ENCODE data around the gene PROKR2. TPM values are rescaled to one million over a fixed set of nuclear protein-coding genes. Genes with fewer than 3 reads are reported as not detected.

PROKR2 gene
- total RNA-seq, 1 donor from 2014 or later = not detected

DNA sequence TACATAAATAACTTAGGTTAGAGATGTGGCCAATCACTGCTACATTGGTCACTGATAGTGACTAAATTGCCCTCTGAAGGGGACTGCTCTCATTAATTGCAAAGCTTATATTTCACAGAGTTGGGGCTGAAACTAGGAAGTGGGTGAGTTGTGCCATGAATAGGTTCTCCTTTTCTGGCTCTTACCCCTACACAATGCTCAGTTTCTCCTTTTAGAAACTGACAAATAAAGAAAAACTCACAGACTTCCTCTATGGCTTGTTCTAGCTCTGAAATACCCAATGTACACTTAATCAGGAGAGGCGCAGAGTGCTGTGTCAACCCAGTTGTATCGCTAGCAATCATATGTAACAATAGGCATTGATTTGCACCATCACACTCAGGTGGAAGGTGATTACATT is 41.2 kb upstream of the PROKR2 start:
- no peak for DNase-seq (ENCODE audit: low spot score in 2 of 2)
- intact Hi-C loops (cut with DNase I) = no loop called here
- Histone ChIP-seq H3K9me3 (no peaks in the 10 kb centered on the region), H3K27ac (no peak overlapping the region), H3K4me3 (no peak overlapping the region), H3K27me3 (no peaks in the 10 kb centered on the region), H3K36me3 (no peaks in the 10 kb centered on the region), H3K4me1 (no peaks in the 10 kb centered on the region)
- no peak for TF ChIP-seq CTCF (IDR thresholded peaks at IDR 0.05)

GRCh38 chr20:5356941-5357340 is 40.2 kb upstream of the PROKR2 start:
- Histone ChIP-seq H3K9me3 (no peaks in the 10 kb centered on the region), H3K4me3 (no peak overlapping the region), H3K4me1 (no peaks in the 10 kb centered on the region), H3K27me3 (no peaks in the 10 kb centered on the region), H3K27ac (no peak overlapping the region), H3K36me3 (no peaks in the 10 kb centered on the region)
- TF ChIP-seq CTCF (IDR thresholded peaks at IDR 0.05) = no peak
- DNase-seq (ENCODE audit: low spot score in 2 of 2) = no peak
- intact Hi-C loops (cut with DNase I) = no loop called here

- no peaks in the 10 kb centered on the region for H3K36me3 ChIP-seq
- no peaks in the 10 kb centered on the region for H3K27me3 ChIP-seq
- no peak overlapping the region for H3K27ac ChIP-seq
- no peaks in the 10 kb centered on the region for H3K9me3 ChIP-seq
- H3K4me1 ChIP-seq = no peaks in the 10 kb centered on the region
- DNase-seq (ENCODE audit: low spot score in 2 of 2) = no peak
- intact Hi-C loops (cut with DNase I) = no loop called here
- TF ChIP-seq CTCF (IDR thresholded peaks at IDR 0.05) = no peak
- H3K4me3 ChIP-seq = no peak overlapping the region
These were observed 38.1 kb upstream of the PROKR2 start for GRCh38 chr20:5354901-5355300.

- H3K4me1 ChIP-seq = no peaks in the 10 kb centered on the region
- no peaks in the 10 kb centered on the region for H3K27me3 ChIP-seq
- TF ChIP-seq CTCF (IDR thresholded peaks at IDR 0.05) = no peak
- intact Hi-C loops (cut with DNase I) = no loop called here
- no peaks in the 10 kb centered on the region for H3K9me3 ChIP-seq
- no peak overlapping the region for H3K27ac ChIP-seq
- no peak for DNase-seq (ENCODE audit: low spot score in 2 of 2)
- no peaks in the 10 kb centered on the region for H3K36me3 ChIP-seq
- H3K4me3 ChIP-seq = no peak overlapping the region
These were observed 37.1 kb upstream of the PROKR2 start for GRCh38 chr20:5353624-5354496.

DNA sequence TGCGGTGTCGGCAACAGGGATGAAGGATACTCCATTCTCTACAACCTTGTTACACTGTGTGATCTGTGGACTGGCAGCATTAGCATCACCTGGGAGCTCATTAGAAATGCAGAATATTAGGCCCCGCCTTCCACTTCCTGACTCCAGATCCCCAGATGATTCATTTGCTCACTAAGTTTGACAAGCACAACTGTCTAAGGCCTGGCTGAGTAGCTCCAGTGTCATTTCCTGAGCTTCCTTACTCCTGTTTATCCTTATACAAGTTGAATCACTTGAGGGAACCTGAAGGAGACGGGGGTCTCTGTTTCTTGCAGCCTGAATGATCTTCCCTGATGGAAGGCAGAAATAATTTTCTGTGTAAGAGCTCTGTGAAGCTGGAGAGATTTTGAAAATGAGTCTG is 32.7 kb upstream of the PROKR2 start:
- H3K4me3 ChIP-seq = no peak overlapping the region
- no peaks in the 10 kb centered on the region for H3K36me3 ChIP-seq
- TF ChIP-seq CTCF (IDR thresholded peaks at IDR 0.05) = no peak
- intact Hi-C loops (cut with DNase I) = no loop called here
- no peak for DNase-seq (ENCODE audit: low spot score in 2 of 2)
- no peaks in the 10 kb centered on the region for H3K27me3 ChIP-seq
- H3K4me1 ChIP-seq = no peaks in the 10 kb centered on the region
- no peaks in the 10 kb centered on the region for H3K9me3 ChIP-seq
- no peak overlapping the region for H3K27ac ChIP-seq

Data from ascending aorta (tissue), 2 donors.